ENCODE measurements around the gene HDGFL1. TPM values are rescaled to one million over a fixed set of nuclear protein-coding genes. Genes with fewer than 3 reads are reported as not detected.

Gene HDGFL1
- total RNA-seq, 2 donors from 2014 or later = not detected

GRCh38 chr6:22583927-22584326 lies 14.6 kb downstream of the HDGFL1 start:
- intact Hi-C loops (cut with DNase I, micrococcal nuclease) = no loop called here
- no peak for ATAC-seq

GRCh38 chr6:22589118-22589517 lies 19.8 kb downstream of the HDGFL1 start:
- no peak for ATAC-seq
- intact Hi-C loops (cut with DNase I, micrococcal nuclease) = no loop called here
- no peak for DNase-seq

More at GRCh38 chr6:22583927-22584326, 14.6 kb downstream of the HDGFL1 start:
- no peak for DNase-seq

GRCh38 chr6:22590423-22590822 lies 21.1 kb downstream of the HDGFL1 start:
- intact Hi-C loops (cut with DNase I, micrococcal nuclease) = no loop called here
- ATAC-seq (no peak), DNase-seq (no peak)

- intact Hi-C loops (cut with DNase I, micrococcal nuclease) = no loop called here
- ATAC-seq = no peak
These were observed 24.5 kb downstream of the HDGFL1 start for GRCh38 chr6:22593895-22594294.

GRCh38 chr6:22596011-22596410 lies 26.6 kb downstream of the HDGFL1 start:
- DNase-seq (no peak), ATAC-seq (no peak)
- intact Hi-C loops (cut with DNase I, micrococcal nuclease) = no loop called here

More at GRCh38 chr6:22593895-22594294, 24.5 kb downstream of the HDGFL1 start:
- no peak for DNase-seq

GRCh38 chr6:22598339-22598738 lies 29.0 kb downstream of the HDGFL1 start:
- DNase-seq = no peak
- intact Hi-C loops (cut with DNase I, micrococcal nuclease) = no loop called here
- ATAC-seq = no peak

- ATAC-seq (no peak), DNase-seq (no peak)
- intact Hi-C loops (cut with DNase I, micrococcal nuclease) = no loop called here
These were observed 30.7 kb downstream of the HDGFL1 start for GRCh38 chr6:22600059-22600458.

GRCh38 chr6:22601984-22602383 lies 32.6 kb downstream of the HDGFL1 start:
- intact Hi-C loops (cut with DNase I, micrococcal nuclease) = no loop called here
- no peak for ATAC-seq
- no peak for DNase-seq

GRCh38 chr6:22605736-22606135 lies 36.4 kb downstream of the HDGFL1 start:
- DNase-seq = no peak
- intact Hi-C loops (cut with DNase I, micrococcal nuclease) = no loop called here
- no peak for ATAC-seq

GRCh38 chr6:22610127-22610526 lies 40.8 kb downstream of the HDGFL1 start:
- no peak for DNase-seq
- intact Hi-C loops (cut with DNase I, micrococcal nuclease) = no loop called here
- ATAC-seq = no peak

- DNase-seq = no peak
- ATAC-seq = no peak
- intact Hi-C loops (cut with DNase I, micrococcal nuclease) = no loop called here
These were observed 42.9 kb downstream of the HDGFL1 start for GRCh38 chr6:22612236-22612635.

GRCh38 chr6:22613051-22613450 lies 43.7 kb downstream of the HDGFL1 start:
- intact Hi-C loops (cut with DNase I, micrococcal nuclease) = no loop called here
- DNase-seq (no peak), ATAC-seq (no peak)

GRCh38 chr6:22613695-22614094 lies 44.3 kb downstream of the HDGFL1 start:
- intact Hi-C loops (cut with DNase I, micrococcal nuclease) = no loop called here
- DNase-seq (no peak), ATAC-seq (no peak)

GRCh38 chr6:22614547-22614946 lies 45.2 kb downstream of the HDGFL1 start:
- no peak for DNase-seq
- intact Hi-C loops (cut with DNase I, micrococcal nuclease) = no loop called here
- ATAC-seq = no peak

GRCh38 chr6:22621028-22621427 lies 51.7 kb downstream of the HDGFL1 start:
- intact Hi-C loops (cut with DNase I, micrococcal nuclease) = no loop called here
- no peak for ATAC-seq
- no peak for DNase-seq

Measured in left colon (tissue), 2 donors.